ENCODE results near the gene RAC2. TPM values are rescaled to one million over a fixed set of nuclear protein-coding genes. Genes with fewer than 3 reads are reported as not detected.

The RAC2 gene
- total RNA-seq, 1 donor from 2014 or later, result 51.9 TPM

- no peak overlapping the region for H3K4me3 ChIP-seq (ENCODE audit: low read depth, low read length)
- no peak for DNase-seq (ENCODE audit: low read depth)
- no peak for TF ChIP-seq CTCF (conservative IDR thresholded peaks at IDR 0.05; ENCODE audit: low read depth, low read length)
Observed at GRCh38 chr22:37262346-37262745, 18.3 kb upstream of the RAC2 start.

GRCh38 chr22:37260901-37261336 lies 16.9 kb upstream of the RAC2 start:
- peak; percentile 90 for TF ChIP-seq CTCF (conservative IDR thresholded peaks at IDR 0.05; ENCODE audit: low read depth, low read length)
- no peak for DNase-seq (ENCODE audit: low read depth)
- no peak overlapping the region for H3K4me3 ChIP-seq (ENCODE audit: low read depth, low read length)

DNA sequence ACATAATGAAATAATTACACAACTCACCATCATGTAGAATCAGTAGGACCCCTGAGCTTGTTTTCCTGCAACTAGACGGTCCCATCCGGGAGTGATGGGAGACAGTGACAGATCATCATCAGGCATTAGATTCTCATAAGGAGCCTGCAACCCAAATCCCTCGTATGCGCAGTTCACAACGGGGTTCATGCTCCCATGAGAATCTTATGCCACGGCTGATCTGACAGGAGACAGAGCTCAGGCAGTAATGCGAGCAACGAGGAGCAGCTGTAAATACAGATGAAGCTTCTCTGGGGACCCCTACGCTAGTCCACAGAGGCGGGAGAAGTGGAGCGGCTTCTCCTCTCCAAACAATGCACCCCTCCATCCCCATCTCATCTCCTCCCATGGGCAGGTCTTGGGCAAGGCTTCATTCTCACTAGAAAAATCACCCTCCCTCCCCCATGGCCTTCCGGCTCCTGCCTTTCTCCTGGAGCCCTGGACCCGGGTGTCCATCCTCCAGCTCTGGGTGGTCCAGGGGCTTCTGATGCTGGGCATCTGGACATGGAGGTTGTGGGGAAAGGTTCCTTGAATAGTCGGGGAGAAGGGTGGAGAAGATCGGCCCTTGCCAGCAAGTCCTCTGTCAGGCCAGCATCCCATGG lies 16.2 kb upstream of the RAC2 start:
- no peak for DNase-seq (ENCODE audit: low read depth)
- H3K4me3 ChIP-seq (ENCODE audit: low read depth, low read length), result no peak overlapping the region
- no peak for TF ChIP-seq CTCF (conservative IDR thresholded peaks at IDR 0.05; ENCODE audit: low read depth, low read length)

- no peak for DNase-seq (ENCODE audit: low read depth)
- TF ChIP-seq CTCF (conservative IDR thresholded peaks at IDR 0.05; ENCODE audit: low read depth, low read length), result peak; percentile 67
- no peak overlapping the region for H3K4me3 ChIP-seq (ENCODE audit: low read depth, low read length)
Observed at GRCh38 chr22:37259540-37260029, 15.5 kb upstream of the RAC2 start.

GRCh38 chr22:37258753-37259401 lies 14.8 kb upstream of the RAC2 start:
- TF ChIP-seq CTCF (conservative IDR thresholded peaks at IDR 0.05; ENCODE audit: low read depth, low read length), result no peak
- no peak overlapping the region for H3K4me3 ChIP-seq (ENCODE audit: low read depth, low read length)

GRCh38 chr22:37258005-37258752 lies 14.1 kb upstream of the RAC2 start:
- DNase-seq (ENCODE audit: low read depth), result no peak
- no peak for TF ChIP-seq CTCF (conservative IDR thresholded peaks at IDR 0.05; ENCODE audit: low read depth, low read length)
- H3K4me3 ChIP-seq (ENCODE audit: low read depth, low read length), result no peak overlapping the region

More at GRCh38 chr22:37258753-37259401, 14.8 kb upstream of the RAC2 start:
- DNase-seq (ENCODE audit: low read depth), result no peak
